ENCODE data around the gene FKBP1C.

Gene FKBP1C

GRCh38 chr6:63236398-63236817, 25.1 kb downstream of the FKBP1C start:
- Histone ChIP-seq H3K4me3 (replicated peaks; ENCODE audit: insufficient read depth, low read length) (no peak overlapping the region), H3K27ac (replicated peaks) (no peak overlapping the region), H3K27me3 (ENCODE audit: insufficient read depth, poor library complexity, severe bottlenecking) (no peaks in the 10 kb centered on the region)
- TF ChIP-seq SPI1 (IDR thresholded peaks at IDR 0.05; ENCODE audit: borderline replicate concordance, low read depth) (peak; percentile 5; the same call in 1 of the 2 replicates), CTCF (IDR thresholded peaks at IDR 0.05; ENCODE audit: insufficient read depth, low read length) (no peak), POLR2AphosphoS5 (IDR thresholded peaks at IDR 0.05; ENCODE audit: low read depth) (no peak)
- peak in 1 of 2 experiments; percentile 21 for DNase-seq (ENCODE audit: low read depth in 1 of 2, low spot score in 1 of 2)

- TF ChIP-seq CTCF (IDR thresholded peaks at IDR 0.05; ENCODE audit: insufficient read depth, low read length) (no peak), SPI1 (IDR thresholded peaks at IDR 0.05; ENCODE audit: borderline replicate concordance, low read depth) (no peak), REST (IDR thresholded peaks at IDR 0.05; ENCODE audit: insufficient replicate concordance, low read depth) (no peak), POLR2AphosphoS5 (IDR thresholded peaks at IDR 0.05; ENCODE audit: low read depth) (no peak), GABPA (IDR thresholded peaks at IDR 0.05; ENCODE audit: low read depth) (no peak)
- Histone ChIP-seq H3K27ac (replicated peaks) (no peak overlapping the region), H3K4me3 (replicated peaks; ENCODE audit: insufficient read depth, low read length) (no peak overlapping the region), H3K27me3 (ENCODE audit: insufficient read depth, poor library complexity, severe bottlenecking) (no peaks in the 10 kb centered on the region)
- DNase-seq (ENCODE audit: low read depth in 1 of 2, low spot score in 1 of 2), result no peak
These were observed 34.2 kb downstream of the FKBP1C start for GRCh38 chr6:63245420-63245819.

- TF ChIP-seq POLR2AphosphoS5 (IDR thresholded peaks at IDR 0.05; ENCODE audit: low read depth) (no peak), REST (IDR thresholded peaks at IDR 0.05; ENCODE audit: insufficient replicate concordance, low read depth) (no peak), CTCF (IDR thresholded peaks at IDR 0.05; ENCODE audit: insufficient read depth, low read length) (no peak), SPI1 (IDR thresholded peaks at IDR 0.05; ENCODE audit: borderline replicate concordance, low read depth) (no peak), GABPA (IDR thresholded peaks at IDR 0.05; ENCODE audit: low read depth) (no peak)
- H3K27me3 ChIP-seq (ENCODE audit: insufficient read depth, poor library complexity, severe bottlenecking), result no peaks in the 10 kb centered on the region
- no peak for DNase-seq (ENCODE audit: low read depth in 1 of 2, low spot score in 1 of 2)
- no peak overlapping the region for H3K27ac ChIP-seq (replicated peaks)
- no peak overlapping the region for H3K4me3 ChIP-seq (replicated peaks; ENCODE audit: insufficient read depth, low read length)
These were observed 34.6 kb downstream of the FKBP1C start for GRCh38 chr6:63245909-63246308.

GRCh38 chr6:63246581-63246980, 35.3 kb downstream of the FKBP1C start:
- Histone ChIP-seq H3K27me3 (ENCODE audit: insufficient read depth, poor library complexity, severe bottlenecking) (no peaks in the 10 kb centered on the region), H3K4me3 (replicated peaks; ENCODE audit: insufficient read depth, low read length) (no peak overlapping the region), H3K27ac (replicated peaks) (no peak overlapping the region)
- TF ChIP-seq CTCF (IDR thresholded peaks at IDR 0.05; ENCODE audit: insufficient read depth, low read length) (no peak), GABPA (IDR thresholded peaks at IDR 0.05; ENCODE audit: low read depth) (no peak), SPI1 (IDR thresholded peaks at IDR 0.05; ENCODE audit: borderline replicate concordance, low read depth) (no peak), REST (IDR thresholded peaks at IDR 0.05; ENCODE audit: insufficient replicate concordance, low read depth) (no peak), POLR2AphosphoS5 (IDR thresholded peaks at IDR 0.05; ENCODE audit: low read depth) (no peak)
- DNase-seq (ENCODE audit: low read depth in 1 of 2, low spot score in 1 of 2), result no peak
